K562 (cell line): ENCODE measurements around the gene SPRR3. TPM values are rescaled to one million over a fixed set of nuclear protein-coding genes. Genes with fewer than 3 reads are reported as not detected.

ENCODE experiments used
- ATAC-seq: fragments of 200-7000 bp; cut with Tn5 transposase; 3 replicates; pipeline ENCODE4 v1.9.1; 2020; ENCODE audit warnings: moderate library complexity
- BruUV-seq: library from RNA; stranded (reverse); fragments of 400-500 nt; replicated peaks from 2 replicates; lab custom pipeline; 2021; lab: Mats Ljungman, UMichigan
- CTCF ChIA-PET: fragments of 300-600 bp; formaldehyde crosslinking; extraction: SDS; loops from one replicate; lab custom pipeline; 2021; ENCODE audit warnings: low intra/inter-chr PET ratio; lab: Yijun Ruan, JAX
- POLR2A ChIA-PET: fragments of 300-600, 350-650 bp; sonication (Branson Sonifier 250); formaldehyde crosslinking; extraction: SDS; loops from one replicate; lab custom pipeline; 2021; ENCODE audit warnings: antibody characterized with exemption, inconsistent platforms; lab: Yijun Ruan, JAX
- DNase-seq, 4 experiments: peaks; one replicate each; pipeline versions ENCODE4 v3.0.0 to v3.0.0-alpha.2; 2011 to 2018; ENCODE audit warnings: low spot score in 3 of 4, mixed read lengths in 3 of 4; ENCODE audit errors: extremely low read depth in 1 of 4
- FAIRE-seq: peaks from 2 replicates; lab custom pipeline; 2011; peaks lifted over from hg19 to GRCh38; lab: Jason Lieb, UNC
- H2AFZ ChIP-seq: 2 replicates; pipeline ENCODE4 v1.6.0; 2011; ENCODE audit warnings: low read depth, low read length, control low read depth, inconsistent platforms
- H3K27ac ChIP-seq: fragments of 200-600 bp; 3 replicates; pipeline ENCODE4 v1.8.0; 2011; ENCODE audit warnings: low read depth, mild to moderate bottlenecking, control low read depth, inconsistent platforms, low read length, moderate library complexity, mixed read lengths; ENCODE audit errors: extremely low read depth
- H3K27me3 ChIP-seq, 2 experiments: fragments of 300-600 bp in 1 of 2; 2 replicates in 1 of 2; 3 replicates in 1 of 2; pipeline versions ENCODE4 v1.6.0 to v1.8.0; 2011; ENCODE audit warnings: inconsistent platforms in 2 of 2, low read length in 2 of 2, mild to moderate bottlenecking in 1 of 2, mixed read lengths in 1 of 2, moderate library complexity in 1 of 2; ENCODE audit not compliant: control insufficient read depth in 2 of 2, insufficient read depth in 2 of 2
- H3K36me3 ChIP-seq: fragments of 300-600 bp; 3 replicates; pipeline ENCODE4 v1.8.0; 2011; ENCODE audit warnings: mild to moderate bottlenecking, low read length, inconsistent platforms; ENCODE audit not compliant: control insufficient read depth, insufficient read depth
- H3K4me1 ChIP-seq, 2 experiments: fragments of 200-600 bp in 1 of 2; replicated peaks in 1 of 2; 2 replicates in 1 of 2; 3 replicates in 1 of 2; pipeline versions ENCODE4 v1.5.1 to v1.8.0; 2011; ENCODE audit warnings: inconsistent platforms in 2 of 2, low read length in 2 of 2, mild to moderate bottlenecking in 1 of 2, mixed read lengths in 1 of 2, moderate library complexity in 1 of 2; ENCODE audit not compliant: control insufficient read depth in 2 of 2, insufficient read depth in 2 of 2
- H3K4me2 ChIP-seq: 2 replicates; pipeline ENCODE4 v1.6.1; 2011; ENCODE audit warnings: low read length, control low read depth, inconsistent platforms, mixed read lengths; ENCODE audit not compliant: insufficient read depth
- H3K4me3 ChIP-seq: fragments of 200-600 bp; sonication (generic), shearing (Covaris generic); 2 replicates; pipeline ENCODE4 v1.5.1; 2016; ENCODE audit warnings: control low read depth, inconsistent platforms
- H3K79me2 ChIP-seq: fragments of 200-600 bp; 3 replicates; pipeline ENCODE4 v1.8.0; 2011; ENCODE audit warnings: low read length, inconsistent platforms; ENCODE audit not compliant: control insufficient read depth, insufficient read depth
- H3K9ac ChIP-seq, 2 experiments: 2 replicates each; pipeline versions ENCODE4 v1.6.0 to v1.6.1; 2011; ENCODE audit warnings: low read depth in 2 of 2, low read length in 2 of 2, control low read depth in 1 of 2, inconsistent platforms in 1 of 2, mild to moderate bottlenecking in 1 of 2, mixed read lengths in 1 of 2; ENCODE audit not compliant: insufficient read depth in 1 of 2
- H3K9me1 ChIP-seq: one replicate; pipeline ENCODE4 v1.6.0; 2011; ENCODE audit warnings: inconsistent platforms, mild to moderate bottlenecking, low read length, moderate library complexity; ENCODE audit not compliant: control insufficient read depth, insufficient read depth
- H3K9me3 ChIP-seq: replicated peaks from 2 replicates; pipeline ENCODE4 v1.5.1; 2011; ENCODE audit warnings: low read depth, low read length, inconsistent platforms; ENCODE audit not compliant: control insufficient read depth, insufficient read depth
- H4K20me1 ChIP-seq: replicated peaks from 2 replicates; pipeline ENCODE4 v1.6.1; 2011; ENCODE audit warnings: low read length, inconsistent platforms, mixed read lengths; ENCODE audit not compliant: control insufficient read depth, insufficient read depth
- ARID2 ChIP-seq: fragments of 450-650 bp; IDR thresholded peaks from 2 replicates; pipeline ENCODE4 v1.6.1; 2017; ENCODE audit warnings: antibody characterized with exemption, mild to moderate bottlenecking
- CUX1 ChIP-seq: fragments of 200-800 bp; sonication (Bioruptor generic); IDR thresholded peaks from 2 replicates; pipeline ENCODE4 v1.6.1; 2016; ENCODE audit warnings: missing genetic modification characterization, missing compliant biosample characterization
- HMG20A ChIP-seq: fragments of 450-650 bp; formaldehyde crosslinking; conservative IDR thresholded peaks from 2 replicates; pipeline ENCODE4 v1.4.0; 2020; ENCODE audit warnings: mild to moderate bottlenecking, mixed read lengths
- HNRNPLL ChIP-seq: fragments of 200-400 bp; formaldehyde crosslinking; IDR thresholded peaks from 2 replicates; pipeline ENCODE4 v1.6.1; 2017; ENCODE audit warnings: low read length, low read depth, mild to moderate bottlenecking; ENCODE audit not compliant: poor library complexity, severe bottlenecking
- POLR2AphosphoS2 ChIP-seq: IDR thresholded peaks from 2 replicates; pipeline ENCODE4 v1.6.1; 2012; ENCODE audit warnings: low read length, improper control_type of control experiment
- RBM22 ChIP-seq: fragments of 200-400 bp; formaldehyde crosslinking; IDR thresholded peaks from 2 replicates; pipeline ENCODE4 v1.6.1; 2018; ENCODE audit warnings: low read length, low read depth; ENCODE audit not compliant: poor library complexity, severe bottlenecking
- SMARCB1 ChIP-seq: IDR thresholded peaks from 2 replicates; pipeline ENCODE4 v1.6.1; 2011; ENCODE audit warnings: improper control_type of control experiment, low read depth; ENCODE audit not compliant: insufficient read length
- TARDBP ChIP-seq: fragments of 450-650 bp; IDR thresholded peaks from 2 replicates; pipeline ENCODE4 v1.6.1; 2016
- ZNF311 ChIP-seq: fragments of 250-450 bp; sonication (Bioruptor Pico); IDR thresholded peaks from 2 replicates; pipeline ENCODE4 v1.4.0; 2020; ENCODE audit warnings: mild to moderate bottlenecking, moderate library complexity
- in situ Hi-C: fragments of 300-500 bp; cut with MboI; formaldehyde crosslinking; loops from 4 replicates; pipeline ENCODE4 v1.15.0; 2018; ENCODE audit warnings: inconsistent platforms, mixed read lengths
- intact Hi-C: fragments of 100-400 bp; cut with micrococcal nuclease; formaldehyde crosslinking; loops from 2 replicates; pipeline ENCODE4 v1.14.2; 2022
- polyA plus RNA-seq, 8 experiments: library from polyadenylated mRNA; depleted of rRNA in 4 of 8; stranded (reverse) in 5 of 8; unstranded in 3 of 8; fragments of >200 nt; fragmentation: Nextera tagmentation in 2 of 8; fragmentation: Illumina TruSeq in 1 of 8; extraction: Ambion mirVana in 2 of 8; extraction: Trizol in 1 of 8; gene quantifications; 2 replicates each; pipeline versions ENCODE4 v1.2.1 to v1.2.3, GENCODE V29; 2011 to 2014; ENCODE audit warnings: inconsistent platforms in 1 of 8, missing spikeins in 1 of 8
- total RNA-seq, 7 experiments: library from RNA; depleted of rRNA in 6 of 7; stranded (reverse); fragments of >200 nt in 6 of 7; fragmentation: Illumina TruSeq in 2 of 7; extraction: Trizol in 2 of 7; gene quantifications; 2 replicates each; pipeline versions ENCODE4 v1.2.1 to v1.2.3, GENCODE V29; 2011 to 2021; ENCODE audit warnings: low replicate concordance in 1 of 7
- TF ChIP-seq, protein P1 (sequence below): IDR thresholded peaks from 2 replicates; pipeline ENCODE4 v1.6.1; 2011; ENCODE audit warnings: borderline replicate concordance, low read depth, mild to moderate bottlenecking, moderate library complexity, low read length; ENCODE audit not compliant: insufficient read depth, poor library complexity, severe bottlenecking
- TF ChIP-seq, protein P2 (sequence below): fragments of 250-450 bp; sonication (Bioruptor Pico); IDR thresholded peaks from 2 replicates; pipeline ENCODE4 v1.5.0; 2022; ENCODE audit warnings: mild to moderate bottlenecking

The SPRR3 gene
- total and polyA plus RNA-seq, 9 of the 15 experiments (the other 6 are each of a cell fraction or from before 2014, with no cell fraction given), result not detected

DNA sequence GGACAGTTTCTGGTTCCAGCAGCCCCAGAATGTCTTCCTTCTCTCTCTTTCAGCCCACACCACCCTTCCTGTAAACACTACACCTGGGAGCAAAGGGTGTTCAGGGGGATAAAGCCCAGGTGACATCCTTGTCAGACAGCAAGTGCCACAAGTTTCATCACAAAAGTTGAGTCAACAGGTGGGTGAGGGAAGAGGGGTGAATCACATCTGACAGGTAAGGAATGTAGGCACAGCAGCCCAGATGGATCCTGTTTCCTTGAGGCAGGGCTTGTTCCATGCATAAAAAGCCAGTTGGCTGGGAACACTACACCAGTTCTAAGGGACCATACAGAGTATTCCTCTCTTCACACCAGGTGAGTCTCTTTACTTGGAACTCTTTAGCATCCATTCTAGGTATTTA lies 29.3 kb downstream of the SPRR3 start, which contains the start of gene SPRR1B:
Gene SPRR1B, plus strand, starts transcription at position 309 of the 400 bp plus-strand sequence. CDS start 1,143 bp downstream, outside the sequence.
- H3K4me2 ChIP-seq, result no peak within 1 kb of the TSS
- intact Hi-C loops, result no loop called here
- H3K27me3 ChIP-seq, result no peaks in the 10 kb centered on the region
- no peak within 1 kb of the TSS for H3K4me3 ChIP-seq
- H3K9ac ChIP-seq, result no peak within 1 kb of the TSS
- TF ChIP-seq, protein P1, sequence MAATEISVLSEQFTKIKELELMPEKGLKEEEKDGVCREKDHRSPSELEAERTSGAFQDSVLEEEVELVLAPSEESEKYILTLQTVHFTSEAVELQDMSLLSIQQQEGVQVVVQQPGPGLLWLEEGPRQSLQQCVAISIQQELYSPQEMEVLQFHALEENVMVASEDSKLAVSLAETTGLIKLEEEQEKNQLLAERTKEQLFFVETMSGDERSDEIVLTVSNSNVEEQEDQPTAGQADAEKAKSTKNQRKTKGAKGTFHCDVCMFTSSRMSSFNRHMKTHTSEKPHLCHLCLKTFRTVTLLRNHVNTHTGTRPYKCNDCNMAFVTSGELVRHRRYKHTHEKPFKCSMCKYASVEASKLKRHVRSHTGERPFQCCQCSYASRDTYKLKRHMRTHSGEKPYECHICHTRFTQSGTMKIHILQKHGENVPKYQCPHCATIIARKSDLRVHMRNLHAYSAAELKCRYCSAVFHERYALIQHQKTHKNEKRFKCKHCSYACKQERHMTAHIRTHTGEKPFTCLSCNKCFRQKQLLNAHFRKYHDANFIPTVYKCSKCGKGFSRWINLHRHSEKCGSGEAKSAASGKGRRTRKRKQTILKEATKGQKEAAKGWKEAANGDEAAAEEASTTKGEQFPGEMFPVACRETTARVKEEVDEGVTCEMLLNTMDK, result no peak
- TF ChIP-seq TARDBP (no peak), SMARCB1 (no peak), POLR2AphosphoS2 (no peak), ARID2 (no peak), HMG20A (no peak), ZNF311 (CRISPR knock-in tag) (no peak), HNRNPLL (no peak), CUX1 (no peak), RBM22 (no peak)
- TF ChIP-seq, protein P2, sequence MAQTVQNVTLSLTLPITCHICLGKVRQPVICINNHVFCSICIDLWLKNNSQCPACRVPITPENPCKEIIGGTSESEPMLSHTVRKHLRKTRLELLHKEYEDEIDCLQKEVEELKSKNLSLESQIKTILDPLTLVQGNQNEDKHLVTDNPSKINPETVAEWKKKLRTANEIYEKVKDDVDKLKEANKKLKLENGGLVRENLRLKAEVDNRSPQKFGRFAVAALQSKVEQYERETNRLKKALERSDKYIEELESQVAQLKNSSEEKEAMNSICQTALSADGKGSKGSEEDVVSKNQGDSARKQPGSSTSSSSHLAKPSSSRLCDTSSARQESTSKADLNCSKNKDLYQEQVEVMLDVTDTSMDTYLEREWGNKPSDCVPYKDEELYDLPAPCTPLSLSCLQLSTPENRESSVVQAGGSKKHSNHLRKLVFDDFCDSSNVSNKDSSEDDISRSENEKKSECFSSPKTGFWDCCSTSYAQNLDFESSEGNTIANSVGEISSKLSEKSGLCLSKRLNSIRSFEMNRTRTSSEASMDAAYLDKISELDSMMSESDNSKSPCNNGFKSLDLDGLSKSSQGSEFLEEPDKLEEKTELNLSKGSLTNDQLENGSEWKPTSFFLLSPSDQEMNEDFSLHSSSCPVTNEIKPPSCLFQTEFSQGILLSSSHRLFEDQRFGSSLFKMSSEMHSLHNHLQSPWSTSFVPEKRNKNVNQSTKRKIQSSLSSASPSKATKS (CRISPR knock-in tag), result no peak
- TF ChIP-seq, all 486 proteins: peak for 0
- FAIRE-seq, result no peak
- Histone ChIP-seq H4K20me1 (no peaks in the 10 kb centered on the region), H3K9me3 (no peaks in the 10 kb centered on the region), H3K4me1 (no peaks in the 10 kb centered on the region), H3K79me2 (no peaks in the 10 kb centered on the region), H2AFZ (no peak within 1 kb of the TSS), H3K9me1 (no peaks in the 10 kb centered on the region), H3K36me3 (no peaks in the 10 kb centered on the region), H3K27ac (no peak within 1 kb of the TSS)
- ChIA-PET CTCF (no interaction called here), POLR2A (no interaction called here)
- BruUV-seq, result no TSS peak
- DNase-seq, result no peak
- in situ Hi-C loops, result no loop called here
- ATAC-seq, result no peak
